ENCODE measurements around the gene RAD52. TPM values are rescaled to one million over a fixed set of nuclear protein-coding genes. Genes with fewer than 3 reads are reported as not detected.
"Not testable (repeated sequence)": the region's sequence is repeated elsewhere in the genome, so short reads cannot be mapped to it uniquely, and the experiment has no call there.

Gene RAD52
- total RNA-seq, 1 donor from 2014 or later = 12.8 TPM

DNA sequence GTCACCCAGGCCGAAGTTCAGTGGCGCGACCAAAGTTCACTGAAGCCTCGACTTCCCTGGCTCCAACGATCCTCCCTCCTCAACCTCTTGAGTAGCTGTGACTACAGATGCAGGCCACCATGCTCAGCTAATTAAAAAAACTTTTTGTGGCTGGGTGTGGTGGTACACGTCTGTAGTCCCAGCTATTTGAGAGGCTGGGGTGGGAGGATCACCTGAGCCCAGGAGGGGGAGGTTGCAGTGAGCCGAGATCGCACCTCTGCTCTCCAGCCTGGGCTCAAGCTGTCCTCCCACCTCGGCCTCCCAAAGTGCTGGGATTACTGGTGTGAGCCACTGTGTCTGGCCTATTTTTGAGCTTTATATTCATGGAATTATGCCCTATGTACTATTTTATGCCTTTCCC, 18.1 kb upstream of the RAD52 start:
- no peak for DNase-seq (ENCODE audit: low spot score)

- DNase-seq (ENCODE audit: low spot score) = no peak
Observed at GRCh38 chr12:966724-967123, 17.2 kb upstream of the RAD52 start.

DNA sequence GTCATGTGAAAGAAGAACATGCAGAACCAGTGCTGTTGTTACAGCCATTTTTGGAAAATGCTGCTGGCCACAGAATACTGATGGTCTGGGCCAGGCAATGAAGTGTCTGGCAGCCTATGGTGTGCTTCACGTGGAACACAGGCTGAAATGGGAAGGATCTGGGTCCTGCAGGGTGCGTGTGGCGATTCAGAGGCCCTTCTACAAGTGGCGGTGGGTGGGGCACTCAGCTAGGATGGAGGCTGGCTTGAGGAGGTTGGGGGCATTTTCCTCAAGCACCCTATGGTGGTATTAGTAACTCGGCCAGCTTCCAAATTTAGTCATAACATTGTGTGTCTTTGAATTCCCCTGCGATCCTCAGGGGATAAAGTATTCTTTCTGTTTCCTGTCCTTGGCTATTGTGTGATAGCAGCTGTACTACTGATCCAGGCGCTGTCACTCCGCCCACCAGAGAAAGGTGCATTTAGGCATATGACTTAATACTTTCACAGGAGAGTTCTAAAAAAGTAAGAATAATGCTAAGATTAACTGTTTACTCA, 9.2 kb upstream of the RAD52 start:
- DNase-seq (ENCODE audit: low spot score) = no peak

- no peak for DNase-seq (ENCODE audit: low spot score)
Observed at GRCh38 chr12:955939-956338, 6.4 kb upstream of the RAD52 start.

- DNase-seq (ENCODE audit: low spot score) = no peak
Observed at GRCh38 chr12:954741-955140, 5.2 kb upstream of the RAD52 start.

DNA sequence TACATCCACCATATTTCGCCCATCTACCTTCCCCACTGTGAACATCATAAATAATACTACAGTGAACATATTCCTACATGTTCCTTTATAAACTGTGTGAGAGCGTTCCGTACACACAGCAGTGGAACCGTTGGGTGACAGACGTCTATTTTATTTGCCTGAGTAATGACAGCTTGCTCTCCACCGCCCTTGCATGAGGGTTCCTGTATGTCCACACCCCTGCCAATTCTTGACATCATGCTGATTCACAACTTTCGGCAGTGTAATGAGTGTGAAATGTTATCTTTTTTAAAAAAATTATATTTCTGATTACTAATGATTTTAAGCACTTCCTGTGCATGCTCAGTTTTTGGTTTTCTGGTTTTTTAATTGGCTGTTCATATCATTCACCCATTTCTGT, 4.3 kb upstream of the RAD52 start:
- DNase-seq (ENCODE audit: low spot score) = no peak

GRCh38 chr12:951176-951575, 1.7 kb upstream of the RAD52 start:
- DNase-seq (ENCODE audit: low spot score) = no peak

DNA sequence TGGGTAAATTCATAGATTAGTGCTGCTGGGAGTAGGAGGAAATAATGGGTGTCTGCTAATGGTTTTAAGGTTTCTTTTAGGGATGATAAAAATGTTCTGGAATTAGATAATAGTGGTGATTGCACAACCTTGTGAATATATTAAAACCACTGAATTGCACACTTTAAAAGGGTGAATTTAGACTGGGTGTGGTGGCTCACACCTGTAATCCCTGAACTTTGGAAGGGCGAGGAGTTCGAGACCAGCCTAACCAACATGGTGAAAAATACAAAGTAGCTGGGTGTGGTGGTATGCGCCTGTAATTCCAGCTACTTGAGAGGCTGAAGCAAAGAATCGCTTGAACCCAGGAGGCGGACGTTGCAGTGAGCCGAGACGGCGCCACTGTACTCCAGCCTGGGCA, 1.3 kb downstream of the RAD52 start:
- no peak for DNase-seq (ENCODE audit: low spot score)

DNA sequence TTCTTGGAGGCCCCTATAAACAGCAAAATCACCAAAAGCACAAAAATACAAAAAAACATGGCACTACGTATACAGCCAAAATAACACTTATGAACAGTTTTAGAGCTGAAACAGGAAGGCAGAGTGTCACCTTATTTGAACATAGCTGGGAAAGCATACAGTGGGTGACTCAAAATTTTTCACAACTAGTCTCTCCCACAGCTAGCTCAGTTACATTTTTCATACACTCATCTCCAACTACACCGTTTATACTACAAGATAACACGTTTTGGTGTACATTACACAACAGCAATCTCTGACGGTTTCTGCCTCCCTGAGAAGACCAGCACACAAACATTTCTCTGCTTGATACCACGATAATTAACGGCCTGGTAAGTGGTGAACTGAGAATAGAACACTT, 2.9 kb downstream of the RAD52 start:
- DNase-seq (ENCODE audit: low spot score) = no peak

DNA sequence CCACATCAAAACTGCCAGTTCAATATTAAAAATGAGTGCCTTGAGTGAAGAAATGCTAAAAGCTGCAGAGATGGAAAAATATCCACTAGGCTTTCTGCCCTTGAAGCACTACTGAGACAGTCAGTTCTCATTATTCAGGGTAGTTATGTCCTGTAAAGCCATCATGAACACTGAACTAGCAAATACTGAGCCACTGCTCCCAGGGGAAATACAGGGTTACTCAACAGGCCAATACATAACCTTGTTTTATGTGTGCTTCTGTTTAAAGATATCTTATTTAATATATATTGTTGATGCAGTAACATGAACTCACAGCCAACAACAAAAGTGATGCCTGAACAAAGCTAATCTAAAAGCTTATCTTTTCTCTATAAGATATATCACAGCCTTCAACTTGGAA, 3.3 kb downstream of the RAD52 start:
- DNase-seq (ENCODE audit: low spot score) = no peak

GRCh38 chr12:944211-944610, 5.3 kb downstream of the RAD52 start:
- DNase-seq (ENCODE audit: low spot score) = no peak

GRCh38 chr12:943051-943450, 6.4 kb downstream of the RAD52 start:
- DNase-seq (ENCODE audit: low spot score) = no peak

DNA sequence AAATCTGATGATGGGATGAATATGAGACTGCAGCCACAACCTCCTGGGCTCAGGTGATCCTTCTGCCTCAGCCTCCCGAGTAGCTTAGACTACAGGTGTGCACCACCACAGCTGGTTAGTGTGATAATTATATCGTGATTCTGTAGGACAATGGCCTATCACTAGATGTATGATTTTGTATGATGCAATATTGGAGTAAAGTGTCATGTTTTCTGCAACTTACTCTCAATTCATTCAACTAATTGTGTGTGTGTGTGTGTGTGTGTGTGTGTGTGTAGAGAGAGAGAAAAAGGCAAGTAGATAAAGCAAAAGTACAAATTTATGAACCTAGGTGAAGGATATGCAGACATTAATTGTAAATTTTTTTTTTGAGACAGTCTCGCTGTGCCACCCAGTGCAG, 10.7 kb downstream of the RAD52 start:
- no peak for DNase-seq (ENCODE audit: low spot score)

- no peak for DNase-seq (ENCODE audit: low spot score)
Observed at GRCh38 chr12:936377-937345, 12.8 kb downstream of the RAD52 start.

- DNase-seq (ENCODE audit: low spot score) = not testable (repeated sequence)
Observed at GRCh38 chr12:935891-936290, 13.6 kb downstream of the RAD52 start.

GRCh38 chr12:931591-931990, 17.9 kb downstream of the RAD52 start:
- no peak for DNase-seq (ENCODE audit: low spot score)

- DNase-seq (ENCODE audit: low spot score) = no peak
Observed at GRCh38 chr12:931060-931459, 18.4 kb downstream of the RAD52 start.

DNA sequence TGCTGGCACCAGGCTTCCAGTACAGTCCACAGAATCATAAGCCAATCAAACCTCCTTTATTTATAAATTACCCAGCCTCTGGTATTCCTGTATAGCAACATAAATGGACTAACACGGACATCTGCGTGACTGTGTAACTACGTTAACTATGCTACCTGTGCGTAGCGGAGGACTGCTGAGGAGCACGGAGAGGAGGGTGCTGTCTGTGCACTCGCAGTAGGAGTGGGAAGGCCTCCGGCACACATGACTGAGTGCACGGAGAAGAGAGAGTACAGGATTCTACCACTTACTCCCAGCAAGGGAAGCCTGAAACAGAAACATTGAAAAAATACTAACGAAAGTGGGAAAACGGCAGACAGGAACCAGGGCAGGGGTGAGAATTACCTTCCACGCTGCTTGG, 22.9 kb downstream of the RAD52 start:
- DNase-seq (ENCODE audit: low spot score) = no peak

DNA sequence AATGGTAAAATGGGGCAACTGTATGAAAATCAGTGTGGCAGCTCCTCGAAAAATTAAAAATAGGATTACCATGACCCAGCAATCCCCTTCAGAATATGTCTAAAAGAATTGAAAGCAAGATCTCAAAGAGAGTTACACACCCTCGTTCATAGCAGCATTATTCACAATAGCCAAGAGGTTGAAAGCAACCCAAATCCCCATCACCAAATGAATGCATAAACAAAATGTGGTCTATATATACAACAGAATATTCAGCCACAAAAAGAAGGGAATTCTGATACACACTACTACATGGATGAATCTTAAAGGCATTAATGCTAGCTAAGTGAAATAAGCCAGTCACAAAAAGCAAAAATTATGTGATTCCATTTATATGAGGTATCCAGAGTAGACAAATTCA, 27.2 kb downstream of the RAD52 start:
- no peak for DNase-seq (ENCODE audit: low spot score)

GRCh38 chr12:920676-921075, 28.8 kb downstream of the RAD52 start:
- DNase-seq (ENCODE audit: low spot score) = peak; percentile 11

DNA sequence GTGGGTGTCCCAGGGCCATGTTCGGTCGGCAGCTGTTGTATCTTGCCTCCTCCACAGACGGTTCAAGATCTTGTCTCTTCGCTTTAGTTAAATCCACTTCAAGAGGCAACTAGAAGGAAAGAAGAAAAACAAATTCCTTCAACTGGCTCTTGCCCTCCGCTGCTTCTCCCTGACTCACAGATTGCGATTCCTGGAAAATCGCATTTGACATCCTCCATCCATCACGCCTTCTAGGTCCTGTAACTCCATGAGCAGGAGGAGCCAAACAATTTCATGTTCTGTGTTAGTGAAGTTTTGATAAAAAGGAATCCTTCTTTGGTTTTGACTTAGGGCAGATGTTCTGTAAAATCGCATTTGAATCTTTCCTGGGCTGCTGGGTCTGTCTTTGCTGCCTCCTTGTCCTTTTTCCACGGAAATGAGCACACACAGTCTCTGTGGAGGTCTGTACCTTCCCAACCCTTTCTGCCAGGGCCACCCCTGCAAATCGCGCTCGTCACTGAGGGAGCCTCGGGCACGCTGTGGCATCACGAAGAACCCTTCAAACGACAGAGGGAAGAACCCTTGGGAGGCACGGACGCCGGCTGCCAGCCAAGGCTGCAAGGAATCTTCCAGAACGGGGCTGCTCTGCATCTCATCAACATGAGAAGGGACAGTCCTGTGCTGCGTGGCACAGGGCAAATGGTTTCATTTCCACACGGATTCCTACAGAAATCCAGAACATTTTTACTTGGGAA, 32.6 kb downstream of the RAD52 start:
- DNase-seq (ENCODE audit: low spot score) = no peak

DNA sequence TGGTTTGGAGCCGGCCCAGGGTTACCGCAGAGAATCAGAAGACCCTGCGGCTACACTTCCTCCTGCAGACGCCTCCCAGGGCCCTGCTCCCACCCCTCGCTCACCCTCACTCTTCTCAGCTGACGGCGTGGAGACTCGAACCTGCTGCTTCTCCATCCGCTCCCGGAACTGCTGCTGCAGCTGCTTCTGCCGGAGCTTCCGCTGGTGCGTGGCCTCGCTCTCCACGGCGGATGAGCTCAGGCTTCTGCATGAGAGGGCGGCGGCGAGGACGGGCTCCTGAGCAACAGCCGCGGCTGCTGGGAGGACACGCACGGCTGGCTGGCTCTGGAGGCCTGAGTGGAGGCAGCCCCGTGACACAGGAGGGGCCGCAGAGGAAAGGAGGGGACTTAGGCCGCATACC, 33.3 kb downstream of the RAD52 start:
- no peak for DNase-seq (ENCODE audit: low spot score)

DNA sequence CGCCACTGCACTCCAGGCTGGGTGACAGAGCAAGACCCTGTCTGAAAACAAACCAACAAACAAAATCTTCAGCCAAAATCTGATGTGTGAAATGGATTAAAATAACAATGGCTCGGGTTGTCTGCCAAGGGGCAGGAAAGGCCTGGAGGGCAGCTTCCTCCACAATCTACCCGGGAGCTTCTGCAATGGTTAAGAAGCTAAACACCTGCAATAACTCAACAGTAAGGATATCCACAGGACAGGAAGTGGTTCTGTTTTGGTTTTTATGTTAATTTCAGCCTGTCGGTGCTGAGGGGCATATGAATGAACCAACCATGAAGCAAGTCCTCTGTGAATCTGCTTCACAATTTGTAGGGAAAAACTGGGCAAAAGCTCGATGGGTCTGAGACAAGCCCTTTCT, 34.4 kb downstream of the RAD52 start:
- no peak for DNase-seq (ENCODE audit: low spot score)

Data from umbilical cord (tissue), 2 donors.